HFF-Myc (cell line): Measurements from ENCODE around the gene SPON2.

ENCODE experiments used
- DNase-seq: peaks from one replicate; pipeline ENCODE4 v3.0.0-alpha.2; 2011; ENCODE audit warnings: low read depth; ENCODE audit errors: extremely low read depth
- H3K4me3 ChIP-seq: replicated peaks from 2 replicates; pipeline ENCODE4 v1.5.1; 2011; ENCODE audit warnings: low read depth, mild to moderate bottlenecking, control low read depth, low read length
- TF ChIP-seq, protein P1 (sequence below): IDR thresholded peaks from 2 replicates; pipeline ENCODE4 v1.5.1; 2012; ENCODE audit warnings: mild to moderate bottlenecking, low read depth, low read length, control low read depth; ENCODE audit errors: missing control alignments

The SPON2 gene

DNA sequence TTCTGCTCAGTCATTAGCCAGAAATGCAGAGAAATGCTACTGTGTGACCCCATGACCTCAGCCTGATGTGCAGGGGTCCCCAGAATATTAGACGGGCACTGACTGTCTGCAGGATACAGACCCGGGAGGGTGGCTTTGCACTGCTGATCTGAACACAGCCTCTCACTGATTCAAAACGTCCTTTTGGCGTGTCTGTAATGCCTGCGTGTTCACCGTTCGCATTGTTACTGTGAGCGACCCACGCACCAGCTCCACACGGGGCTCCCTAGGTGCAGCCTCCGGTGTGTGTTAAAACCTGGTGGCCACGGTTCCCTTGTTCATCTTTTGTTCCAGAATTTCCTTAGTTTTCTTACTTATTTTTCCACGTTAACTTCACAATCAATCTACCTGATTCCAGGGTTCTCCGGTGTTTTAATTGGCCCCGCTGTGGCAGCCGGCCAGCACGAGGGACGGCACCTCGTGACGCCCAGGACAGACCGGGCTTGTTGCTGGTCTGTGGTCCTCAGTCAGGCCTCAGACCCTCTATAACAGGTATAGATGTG is 32.0 kb upstream of the SPON2 start:
- TF ChIP-seq, protein P1, sequence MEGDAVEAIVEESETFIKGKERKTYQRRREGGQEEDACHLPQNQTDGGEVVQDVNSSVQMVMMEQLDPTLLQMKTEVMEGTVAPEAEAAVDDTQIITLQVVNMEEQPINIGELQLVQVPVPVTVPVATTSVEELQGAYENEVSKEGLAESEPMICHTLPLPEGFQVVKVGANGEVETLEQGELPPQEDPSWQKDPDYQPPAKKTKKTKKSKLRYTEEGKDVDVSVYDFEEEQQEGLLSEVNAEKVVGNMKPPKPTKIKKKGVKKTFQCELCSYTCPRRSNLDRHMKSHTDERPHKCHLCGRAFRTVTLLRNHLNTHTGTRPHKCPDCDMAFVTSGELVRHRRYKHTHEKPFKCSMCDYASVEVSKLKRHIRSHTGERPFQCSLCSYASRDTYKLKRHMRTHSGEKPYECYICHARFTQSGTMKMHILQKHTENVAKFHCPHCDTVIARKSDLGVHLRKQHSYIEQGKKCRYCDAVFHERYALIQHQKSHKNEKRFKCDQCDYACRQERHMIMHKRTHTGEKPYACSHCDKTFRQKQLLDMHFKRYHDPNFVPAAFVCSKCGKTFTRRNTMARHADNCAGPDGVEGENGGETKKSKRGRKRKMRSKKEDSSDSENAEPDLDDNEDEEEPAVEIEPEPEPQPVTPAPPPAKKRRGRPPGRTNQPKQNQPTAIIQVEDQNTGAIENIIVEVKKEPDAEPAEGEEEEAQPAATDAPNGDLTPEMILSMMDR: no peak
- H3K4me3 ChIP-seq: no peak overlapping the region
- DNase-seq: no peak

- H3K4me3 ChIP-seq: no peak overlapping the region
Measured at GRCh38 chr4:1203026-1203616, 30.7 kb upstream of the SPON2 start.

DNA sequence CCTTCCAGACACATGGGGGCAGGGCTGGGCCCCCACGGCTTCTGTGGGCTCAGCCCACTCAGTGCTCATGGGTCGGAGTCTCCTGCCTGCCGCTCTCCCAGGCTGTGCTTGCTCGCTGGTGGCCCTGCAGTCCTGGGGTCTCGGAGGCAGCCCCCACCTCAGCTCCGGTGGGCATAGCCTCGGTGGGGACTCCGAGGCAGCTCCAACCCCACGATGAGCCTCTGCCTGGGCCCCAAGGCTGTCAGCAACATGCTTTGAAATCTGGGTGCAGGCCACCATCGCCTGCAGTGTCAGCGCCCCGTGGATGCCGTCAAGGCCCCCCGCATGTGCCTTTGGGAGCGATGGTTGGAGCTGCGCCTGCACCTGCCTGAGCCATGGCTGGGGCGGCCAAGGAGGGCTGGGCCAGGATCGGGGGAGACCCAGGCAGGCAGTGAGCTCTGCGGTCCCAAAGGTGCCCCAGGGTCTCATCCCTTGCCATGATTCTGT is 30.2 kb upstream of the SPON2 start:
- no peak for DNase-seq
- TF ChIP-seq, protein P1: no peak

More at GRCh38 chr4:1203026-1203616, 30.7 kb upstream of the SPON2 start:
- TF ChIP-seq, protein P1: no peak
- no peak for DNase-seq

GRCh38 chr4:1201851-1202525 is 29.6 kb upstream of the SPON2 start:
- TF ChIP-seq, protein P1: no peak
- H3K4me3 ChIP-seq: no peak overlapping the region
- DNase-seq: no peak

More for the DNA sequence above, 30.2 kb upstream of the SPON2 start:
- no peak overlapping the region for H3K4me3 ChIP-seq

- TF ChIP-seq, protein P1: no peak
- H3K4me3 ChIP-seq: peak overlapping the region; percentile 8
- peak; percentile 82 for DNase-seq
Measured at GRCh38 chr4:1200425-1201035, 28.1 kb upstream of the SPON2 start.

DNA sequence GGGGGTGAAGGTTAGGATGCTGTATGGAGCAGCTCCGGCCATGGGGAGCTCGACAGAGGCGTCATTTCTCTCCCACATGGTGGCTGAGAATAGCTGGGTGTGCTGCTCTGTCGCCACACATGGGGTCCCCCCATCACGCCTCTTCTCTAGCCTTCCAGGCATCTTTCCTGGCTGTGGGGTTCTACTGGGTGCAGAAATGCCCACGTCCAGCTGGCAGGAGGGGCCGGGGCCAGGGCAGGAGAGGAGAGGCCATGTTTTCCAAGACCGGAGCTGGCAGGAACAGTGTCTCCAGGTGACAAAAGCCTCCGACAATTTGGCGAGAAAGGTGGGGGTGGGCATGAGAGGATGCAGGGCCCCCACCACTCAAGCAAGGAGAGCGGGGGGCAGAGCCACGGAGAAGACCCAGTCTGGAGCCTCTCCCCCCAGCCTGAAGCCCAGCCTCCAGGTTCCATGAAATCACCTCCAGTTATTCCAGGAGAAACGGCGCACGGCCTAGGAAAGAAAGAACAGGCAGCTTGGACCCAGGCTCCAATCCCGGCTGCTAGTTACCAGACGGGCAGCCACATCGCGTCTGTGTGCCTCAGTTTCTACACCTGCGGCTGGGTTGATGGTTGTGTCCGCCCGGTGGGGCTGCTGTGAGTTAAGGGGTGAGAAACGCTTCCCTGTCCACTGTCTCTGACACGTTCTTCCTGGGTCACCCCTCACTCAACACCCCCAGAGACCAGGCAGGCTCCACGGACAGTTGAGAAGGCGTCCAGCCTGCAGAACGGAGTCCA is 27.4 kb upstream of the SPON2 start:
- no peak for DNase-seq
- peak overlapping the region; percentile 8; the same call in 1 of the 2 replicates for H3K4me3 ChIP-seq
- TF ChIP-seq, protein P1: no peak
